ENCODE results near the gene ADCY1.
"Not testable (repeated sequence)": the region's sequence is repeated elsewhere in the genome, so short reads cannot be mapped to it uniquely, and the experiment has no call there.

The ADCY1 gene

DNA sequence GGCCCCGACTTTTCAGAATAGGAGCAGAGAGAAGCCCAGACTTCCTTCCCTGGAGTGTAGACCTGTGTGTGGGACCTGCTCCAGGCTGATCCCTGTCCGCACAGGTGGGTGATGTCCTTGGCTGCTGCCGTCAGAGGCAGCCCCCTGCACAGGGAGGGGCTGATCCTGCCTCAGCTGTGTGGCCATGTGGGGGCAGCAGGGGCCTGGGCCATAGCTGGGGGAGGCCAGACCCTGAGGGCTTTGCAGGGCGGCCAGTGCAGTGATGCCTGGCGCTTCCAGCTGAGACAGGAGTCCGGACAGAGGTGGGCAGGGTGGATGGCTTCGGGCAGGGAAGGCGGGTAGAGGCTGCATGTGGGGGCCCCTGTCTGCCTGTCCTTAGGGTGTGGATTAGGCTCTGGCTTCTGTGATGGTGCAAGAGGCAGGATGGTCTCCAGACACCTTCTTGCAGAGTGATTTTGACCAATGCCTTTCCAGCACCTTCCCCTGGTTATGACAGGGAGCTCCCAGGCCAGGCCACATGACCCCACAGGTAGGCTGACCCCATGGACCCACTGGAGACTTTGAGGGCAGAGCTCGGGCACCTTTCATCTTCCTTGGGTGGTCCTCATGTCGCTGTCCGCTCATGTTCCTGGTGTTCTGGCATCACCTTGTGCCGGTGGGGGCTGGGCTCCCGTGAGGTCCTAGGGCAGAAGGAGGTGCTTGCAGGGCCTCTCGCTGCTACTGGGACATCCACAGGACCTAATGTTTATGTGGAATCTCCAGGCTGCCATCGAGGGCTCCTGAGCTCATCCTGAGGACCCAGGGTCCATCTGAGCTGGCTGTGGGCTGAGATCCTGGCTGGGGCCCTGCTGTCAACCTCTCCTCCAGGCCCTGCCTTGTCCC, 141.5 kb downstream of the ADCY1 start:
- no peak for DNase-seq

DNA sequence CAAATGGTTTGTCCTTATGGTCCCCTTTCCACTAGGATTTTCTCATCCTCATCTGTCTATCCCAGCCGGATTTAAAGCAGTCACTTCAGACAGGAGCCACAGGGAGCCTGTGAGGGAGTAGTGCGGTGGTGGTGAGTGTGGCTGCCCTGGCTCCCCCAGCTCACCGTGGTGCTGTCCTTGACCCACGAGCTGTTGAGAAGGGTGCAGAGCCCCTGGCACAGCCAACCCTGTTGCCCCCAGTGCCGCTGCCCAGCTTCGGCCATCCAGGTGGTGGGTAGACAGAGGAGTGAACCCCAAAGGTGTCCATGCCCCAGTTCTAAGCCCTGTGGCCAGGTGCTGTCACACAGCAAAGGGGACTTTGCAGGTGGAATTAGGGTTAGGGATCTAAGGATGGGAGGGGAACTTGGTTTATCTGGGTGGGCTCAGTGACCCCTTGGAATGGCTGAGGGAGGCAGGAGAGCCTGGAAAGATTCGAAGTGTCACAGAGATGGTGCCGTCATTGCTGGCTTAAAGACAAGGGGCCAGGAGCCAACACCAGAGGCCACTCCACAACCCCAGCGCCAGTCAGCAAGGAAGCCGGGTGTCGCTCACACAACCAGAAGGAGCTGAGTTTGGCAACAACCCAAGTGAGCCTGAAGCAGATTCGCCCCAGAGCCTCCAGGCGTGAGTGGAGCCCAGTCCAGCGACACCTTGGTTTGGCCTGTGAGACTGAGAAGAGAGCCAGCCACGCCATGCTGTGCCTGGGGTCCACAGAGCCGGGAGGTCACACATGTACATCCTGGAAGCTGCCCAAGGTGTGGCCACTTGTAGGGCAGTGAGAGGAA, 142.4 kb downstream of the ADCY1 start:
- DNase-seq, result no peak

DNA sequence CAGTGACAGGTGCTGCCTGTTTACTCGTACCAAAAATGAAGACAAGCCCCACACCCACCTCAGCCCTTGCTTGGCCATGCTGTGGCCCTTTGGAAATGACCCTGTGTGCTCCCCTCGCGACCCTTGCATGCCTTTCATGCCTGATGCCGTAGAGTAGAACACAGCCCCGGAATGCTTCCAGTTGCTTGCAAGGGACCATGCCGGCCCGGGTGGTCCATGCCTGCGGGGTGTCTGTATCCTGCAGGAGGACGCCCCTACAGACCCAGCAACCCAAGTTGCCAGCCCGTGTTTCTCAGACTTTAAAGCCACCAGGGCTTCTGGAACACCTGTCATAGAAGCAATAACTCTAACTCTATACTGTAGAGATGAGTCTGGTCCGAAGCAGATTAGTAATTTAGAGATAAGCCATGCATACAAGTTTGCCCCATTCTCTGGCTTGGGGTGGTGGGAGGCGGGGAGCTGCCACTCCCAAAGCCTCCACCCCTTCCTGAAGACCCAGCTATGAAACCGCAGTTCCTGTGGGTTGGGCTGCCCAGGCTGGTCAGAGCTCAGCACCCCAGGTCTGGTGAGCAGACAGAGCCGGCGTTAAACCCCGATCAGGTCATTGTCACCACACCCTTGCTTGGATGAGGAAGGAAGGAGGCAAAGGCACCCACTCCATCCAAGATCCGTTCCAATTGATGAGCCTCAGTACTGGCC, 143.5 kb downstream of the ADCY1 start:
- DNase-seq, result no peak

DNA sequence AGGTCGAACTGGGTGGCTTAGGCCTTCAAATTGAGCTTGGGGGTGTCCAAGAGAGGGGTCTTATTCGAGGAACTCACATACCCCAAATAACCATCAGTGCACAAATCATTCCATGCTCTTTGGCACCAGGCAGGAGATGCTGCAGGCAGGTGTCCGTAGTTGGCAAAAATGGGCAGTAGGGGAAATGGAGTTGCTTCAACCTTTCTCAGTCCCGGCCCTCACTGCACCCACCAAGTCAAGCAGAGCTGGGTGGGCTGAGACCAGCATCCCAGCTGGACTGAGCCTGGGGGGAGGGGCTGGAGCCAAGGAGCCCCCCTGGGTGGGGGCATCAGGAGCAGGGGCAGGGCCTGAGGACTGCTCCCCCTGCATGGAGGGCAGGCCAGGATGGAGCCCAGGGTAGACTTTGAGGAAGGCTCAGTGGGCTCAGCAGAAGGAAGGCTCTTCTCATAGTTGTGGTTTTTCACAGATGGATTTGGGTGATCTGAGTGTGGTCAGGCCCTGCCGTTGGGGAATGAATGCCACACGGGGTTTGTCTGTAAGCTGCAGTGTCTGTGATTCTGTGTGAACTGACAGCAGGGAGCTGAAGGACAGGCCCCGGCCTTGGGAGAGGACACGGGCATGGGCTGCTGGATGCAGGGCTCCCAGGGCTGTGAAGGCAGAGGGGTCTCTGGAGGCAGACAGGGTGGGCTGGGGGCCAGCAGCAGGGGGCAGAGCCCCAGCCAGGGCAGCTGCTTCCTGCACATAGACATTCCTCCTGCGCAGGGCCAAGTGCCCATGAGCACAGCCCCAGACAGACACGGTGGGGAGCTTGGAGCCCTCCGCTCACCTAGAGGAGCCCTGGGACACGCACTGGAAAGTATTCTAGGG, 144.5 kb downstream of the ADCY1 start:
- DNase-seq, result no peak

DNA sequence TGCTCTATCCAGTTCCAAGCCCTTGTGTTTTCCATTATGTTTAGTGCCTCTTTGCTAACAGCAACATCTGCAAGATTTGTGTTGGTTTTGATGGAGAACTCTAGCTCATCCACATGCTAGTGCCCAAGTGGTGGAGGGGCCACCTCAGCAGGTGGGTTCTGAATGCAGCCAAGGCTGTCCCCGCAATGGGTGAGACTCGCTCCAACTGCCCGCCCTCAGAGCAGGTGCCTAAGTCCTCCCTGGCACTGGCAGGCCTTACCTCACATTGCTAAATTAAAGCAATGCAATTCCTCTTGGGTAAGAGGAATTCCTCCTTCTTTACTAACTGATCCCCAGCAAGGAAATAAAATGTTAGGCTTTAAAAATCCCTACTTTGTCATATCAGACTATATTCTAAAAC, 146.8 kb downstream of the ADCY1 start:
- DNase-seq, result no peak

DNA sequence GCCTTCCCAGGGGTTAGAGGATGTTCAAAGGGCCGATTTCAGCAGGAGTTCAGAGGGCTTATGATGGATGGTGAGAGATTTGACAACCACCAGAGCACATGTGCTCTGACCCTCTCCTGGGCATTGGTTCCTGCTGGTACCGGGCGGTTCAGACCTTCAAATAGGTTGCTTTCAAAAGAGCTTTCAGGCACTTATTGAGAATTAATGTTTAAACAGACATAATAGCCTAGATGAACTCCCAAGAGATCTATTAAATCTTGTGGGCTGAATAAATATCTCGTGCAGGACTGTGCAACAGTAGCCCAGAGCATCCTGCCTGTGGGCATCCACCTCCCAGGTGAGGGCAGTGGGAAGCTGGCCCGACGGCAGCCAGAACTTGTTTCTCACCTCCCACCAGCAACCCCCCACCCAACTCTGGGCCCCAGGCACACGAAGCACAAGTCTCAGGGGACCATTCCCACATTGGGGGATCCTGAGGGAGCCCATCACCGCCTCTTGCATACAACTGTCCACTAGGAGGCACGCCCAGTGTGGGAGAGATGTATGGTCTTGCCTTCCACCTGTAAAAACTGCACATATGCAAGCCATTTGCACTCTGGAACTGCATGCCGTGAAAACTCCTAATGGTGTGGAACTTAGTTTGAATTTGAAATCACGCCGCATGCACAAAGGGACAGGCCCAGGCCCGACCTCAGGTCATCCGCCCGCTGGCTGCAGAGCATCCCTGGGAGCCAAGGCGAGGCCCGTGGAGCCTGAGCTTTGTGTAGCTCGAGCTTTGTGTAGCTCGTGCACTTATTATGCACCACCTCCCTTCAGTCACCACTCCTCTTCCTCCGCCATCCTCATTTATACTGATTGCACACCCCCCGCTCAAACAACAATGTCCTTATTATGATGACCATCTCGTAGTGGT, 147.8 kb downstream of the ADCY1 start:
- no peak for DNase-seq

DNA sequence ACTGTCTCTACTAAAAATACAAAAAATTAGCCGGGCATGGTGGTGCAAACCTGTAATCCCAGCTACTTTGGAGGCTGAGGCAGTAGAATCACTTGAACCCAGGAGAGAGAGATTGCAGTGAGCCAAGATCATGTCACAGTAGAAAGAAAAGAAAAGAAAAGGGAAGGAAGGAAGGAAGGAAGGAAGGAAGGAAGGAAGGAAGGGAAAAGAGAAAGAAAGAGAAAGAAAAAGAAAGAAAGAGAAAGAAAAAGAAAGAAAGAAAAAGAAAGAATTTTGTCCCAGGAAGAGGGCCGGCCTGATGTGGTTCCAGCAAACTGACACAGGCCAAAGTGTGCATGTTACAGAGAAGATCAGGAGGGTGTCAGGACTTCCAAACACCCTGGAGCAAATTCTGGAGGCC, 151.1 kb downstream of the ADCY1 start:
- DNase-seq, result not testable (repeated sequence)

DNA sequence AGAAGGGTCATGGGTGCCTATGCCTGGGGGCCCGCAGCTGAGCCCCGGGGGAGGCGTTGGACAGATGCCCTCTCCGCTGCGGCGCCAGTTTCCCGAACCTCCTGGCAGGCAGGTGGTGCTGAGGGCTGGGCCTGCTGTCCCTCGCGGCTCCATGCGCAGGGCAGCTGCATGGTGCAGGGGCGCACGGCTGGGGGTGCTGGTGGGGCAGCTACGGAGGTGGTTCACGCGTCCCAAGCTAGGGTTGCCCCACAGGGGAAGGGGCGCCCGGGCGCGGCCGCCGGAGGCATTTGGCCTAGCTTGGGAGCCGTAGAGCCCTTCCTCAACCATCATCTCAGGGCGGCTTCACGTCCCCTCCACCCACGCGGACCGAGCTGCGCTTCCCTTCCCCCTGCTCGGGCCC, 152.7 kb downstream of the ADCY1 start:
- no peak for DNase-seq

DNA sequence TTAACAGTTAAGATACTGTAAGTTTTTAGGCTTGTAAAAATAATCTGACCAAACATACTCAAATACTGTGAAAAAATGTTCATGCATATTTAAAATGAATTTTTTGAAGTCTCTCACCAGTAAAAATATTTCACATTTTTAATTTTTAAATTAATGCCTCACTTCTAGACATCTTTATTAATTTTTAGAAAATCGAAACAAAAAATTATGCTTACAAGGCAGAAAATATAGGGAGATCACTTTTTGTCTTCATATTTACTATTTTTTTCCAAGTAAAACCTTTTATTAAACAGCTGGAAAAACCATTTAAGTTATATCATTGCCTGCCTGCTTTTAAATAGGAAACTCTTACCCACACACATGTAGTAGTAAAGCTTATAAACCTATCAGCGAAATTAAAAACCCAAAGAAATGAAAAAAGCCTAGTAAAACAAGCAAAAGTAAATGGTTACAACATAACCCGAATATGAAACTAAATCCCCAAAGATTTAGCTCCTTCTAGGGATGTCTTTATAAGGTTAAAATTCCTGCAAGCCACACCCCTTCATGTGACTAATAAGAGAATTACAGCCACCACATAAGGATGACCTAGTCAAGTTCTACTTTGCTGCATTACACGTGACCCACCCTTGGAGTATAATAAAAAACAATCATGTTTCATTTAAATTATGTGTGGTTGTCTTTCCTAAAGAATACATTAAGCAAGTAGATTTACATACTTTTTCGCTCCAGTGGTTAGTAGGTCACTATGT, 157.7 kb downstream of the ADCY1 start:
- not testable (repeated sequence) for DNase-seq

DNA sequence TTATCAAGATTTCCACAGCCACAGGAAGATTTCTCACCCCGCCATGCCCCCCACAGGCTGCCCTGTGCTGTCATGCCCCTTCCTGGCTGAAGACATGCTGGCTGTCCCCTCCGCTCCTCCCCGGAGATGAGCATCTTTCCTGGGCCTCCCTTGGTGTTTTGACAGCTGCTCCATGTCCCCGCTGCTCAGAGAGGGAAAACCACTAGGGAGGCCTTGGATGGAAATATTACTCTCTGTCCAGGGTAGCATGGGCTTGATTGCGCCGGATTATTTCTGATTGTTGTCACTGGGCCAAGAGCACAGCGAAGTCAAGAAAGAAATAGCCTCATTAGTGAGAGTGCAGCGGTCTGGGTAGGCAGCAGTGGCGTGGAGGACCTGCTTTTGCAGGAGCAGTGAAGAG, 164.8 kb downstream of the ADCY1 start:
- DNase-seq, result not testable (repeated sequence)

DNA sequence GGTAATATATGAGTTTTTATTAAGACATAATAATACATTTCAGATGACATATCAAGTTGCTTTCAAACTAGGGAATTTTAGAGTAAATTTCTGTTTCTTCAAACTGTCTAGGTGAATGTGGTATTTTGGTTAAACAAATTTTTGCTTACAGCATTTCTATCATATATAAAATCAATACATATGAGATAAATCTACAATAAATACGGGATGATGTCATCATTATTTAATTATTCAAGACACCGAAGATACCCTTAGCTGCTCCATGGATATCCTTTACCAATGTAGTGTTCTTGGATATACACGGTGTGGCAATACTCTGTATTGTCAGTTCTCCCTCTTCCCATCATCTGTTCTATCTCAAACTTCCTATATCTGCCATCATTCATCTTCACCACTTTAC, 166.4 kb downstream of the ADCY1 start:
- DNase-seq, result not testable (repeated sequence)

DNA sequence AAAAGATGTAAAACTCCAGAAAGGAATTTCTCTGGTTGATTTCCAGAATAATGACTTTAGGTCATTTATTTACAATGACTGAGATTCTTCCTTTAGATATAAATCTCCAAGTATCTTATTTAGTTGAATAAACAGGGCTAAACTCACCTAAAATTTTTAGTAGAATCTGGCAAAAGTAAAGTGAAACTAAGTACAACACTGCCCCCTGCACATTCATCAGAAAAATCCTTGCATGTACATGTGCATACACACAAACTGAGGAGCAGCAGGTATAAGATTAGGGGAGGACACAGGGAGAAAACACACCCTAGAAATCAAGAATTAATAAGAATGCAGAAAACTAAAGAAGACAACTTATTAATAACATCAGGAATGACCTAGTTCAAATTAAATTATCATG, 174.8 kb downstream of the ADCY1 start:
- DNase-seq, result not testable (repeated sequence)

DNA sequence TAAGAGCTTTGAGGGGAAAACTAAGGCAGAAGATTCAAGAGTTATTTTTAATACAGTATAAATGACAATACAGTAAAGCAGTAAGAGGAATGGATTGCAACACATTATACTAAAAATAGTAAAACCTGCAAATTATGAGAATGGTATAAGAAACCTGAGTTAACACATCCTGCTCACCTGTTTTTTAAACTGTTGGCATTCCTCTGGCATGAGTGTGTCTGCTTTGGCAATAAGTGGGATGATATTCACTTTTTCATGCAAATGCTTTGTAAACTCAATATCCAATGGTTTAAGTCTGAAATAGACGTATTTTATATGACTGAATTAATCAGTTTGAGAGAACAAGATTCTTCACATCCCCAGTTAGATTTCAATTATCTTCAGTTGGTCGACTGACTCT, 177.2 kb downstream of the ADCY1 start:
- DNase-seq, result not testable (repeated sequence)

DNA sequence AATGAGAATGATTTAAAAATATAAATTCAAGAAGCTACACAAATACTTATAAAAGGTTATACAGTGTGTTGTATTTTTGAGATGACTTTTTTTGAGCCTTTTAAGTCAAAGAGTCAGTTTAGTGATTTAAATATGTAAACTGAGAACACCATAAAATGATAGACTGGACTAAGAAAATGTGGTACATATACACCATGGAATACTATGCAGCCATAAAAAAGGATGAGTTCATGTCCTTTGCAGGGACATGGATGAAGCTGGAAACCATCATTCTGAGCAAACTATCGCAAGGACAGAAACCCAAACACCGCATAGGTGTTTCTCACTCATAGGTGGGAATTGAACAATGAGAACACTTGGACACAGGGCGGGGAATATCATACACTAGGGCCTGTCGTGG, 182.2 kb downstream of the ADCY1 start:
- DNase-seq, result not testable (repeated sequence)

DNA sequence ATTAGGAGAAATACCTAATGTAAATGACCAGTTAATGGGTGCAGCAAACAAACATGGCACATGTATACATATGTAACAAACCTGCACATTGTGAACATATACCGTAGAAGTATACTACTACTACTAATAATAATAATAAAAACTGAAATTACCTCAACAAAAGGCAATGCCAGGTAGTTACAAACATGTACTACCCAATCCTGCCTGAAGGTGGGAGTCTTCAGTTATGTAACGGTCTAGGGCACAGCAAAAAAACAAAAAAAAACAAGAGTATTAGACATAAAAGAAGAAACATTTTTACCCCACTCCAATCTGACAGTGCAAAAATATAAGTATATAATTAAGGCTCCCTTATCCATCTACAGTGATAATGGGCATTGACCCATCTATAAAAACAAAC, 182.6 kb downstream of the ADCY1 start:
- not testable (repeated sequence) for DNase-seq

DNA sequence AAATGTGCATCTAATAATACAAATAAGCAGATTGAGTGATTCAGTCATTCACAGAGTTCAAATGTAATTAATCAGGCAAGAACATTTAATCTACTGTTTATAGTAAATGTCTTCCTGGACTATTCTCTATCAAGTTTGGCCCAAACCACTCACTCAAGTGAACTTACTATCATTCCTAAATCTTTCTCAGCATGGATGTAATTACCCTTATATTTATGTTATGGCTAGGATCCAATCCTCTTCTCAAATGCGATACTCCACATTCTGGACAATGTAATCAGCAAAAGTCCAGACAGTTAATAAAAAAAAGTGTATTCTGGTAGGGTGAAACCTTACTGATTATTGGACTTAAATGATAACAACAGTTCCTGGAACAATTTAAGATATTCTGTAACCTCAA, 185.3 kb downstream of the ADCY1 start:
- DNase-seq, result not testable (repeated sequence)

DNA sequence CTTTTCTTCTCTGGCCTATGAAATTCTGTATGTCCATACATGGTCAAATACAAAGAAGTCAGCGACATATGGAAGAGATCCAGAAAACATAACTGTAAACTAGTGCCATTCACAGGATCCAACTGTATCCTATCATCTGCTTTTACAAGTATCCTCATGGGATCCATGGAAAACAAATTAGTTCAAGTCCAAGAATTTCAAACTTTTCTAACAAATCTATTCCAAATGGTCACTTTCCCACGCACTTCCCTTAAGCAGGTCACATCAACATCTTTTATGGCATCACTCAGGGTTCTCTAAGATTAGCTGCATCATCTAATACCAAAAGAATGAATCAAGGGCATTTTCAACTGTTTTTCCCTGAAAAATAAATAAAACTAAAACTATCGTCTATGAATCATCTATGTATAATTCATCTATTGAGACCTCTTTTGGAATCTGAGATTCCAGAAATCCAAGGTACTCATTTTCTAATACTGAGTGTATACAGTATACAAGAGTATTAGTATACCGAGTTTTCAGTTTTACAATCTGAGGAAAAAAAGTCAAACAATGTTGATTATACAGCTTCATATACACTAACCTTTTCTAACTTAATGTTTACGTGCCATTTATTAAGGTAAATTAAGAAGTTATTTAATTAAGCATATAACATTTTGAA, 187.5 kb downstream of the ADCY1 start:
- DNase-seq, result not testable (repeated sequence)

DNA sequence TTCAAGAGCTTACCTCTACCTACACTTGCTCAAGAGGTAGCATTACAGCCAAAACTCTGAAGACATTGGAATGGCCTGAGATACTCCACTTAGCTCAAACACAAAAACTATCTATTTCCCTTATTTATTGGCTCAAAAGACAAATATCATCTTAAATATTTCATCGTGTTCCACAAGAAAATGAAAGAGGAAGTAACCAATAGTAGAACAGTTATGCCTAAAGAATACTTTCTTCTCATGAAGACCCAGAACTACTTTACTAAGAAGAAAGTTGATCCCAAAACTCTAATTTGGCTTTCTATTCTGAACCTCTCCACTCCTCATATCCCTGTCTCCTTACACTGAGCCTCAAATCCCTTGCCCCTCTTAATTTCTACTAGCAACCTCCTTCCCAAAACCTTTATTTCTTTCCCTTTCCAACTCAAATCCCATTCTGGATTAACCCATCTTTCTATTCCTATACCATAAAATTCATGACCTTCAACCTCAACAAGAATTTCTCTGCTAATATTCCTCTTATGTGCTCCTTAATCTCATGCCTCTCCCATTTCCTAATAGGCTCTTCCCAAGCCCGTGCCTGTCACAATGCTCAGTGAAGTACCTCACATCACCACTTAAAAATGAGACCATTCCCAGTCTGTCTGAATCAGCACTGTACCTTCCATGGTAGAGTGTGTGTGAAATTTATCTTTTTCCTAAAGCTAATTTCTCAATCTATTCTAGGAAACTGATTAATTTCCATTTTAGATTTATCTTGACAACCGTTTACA, 188.2 kb downstream of the ADCY1 start:
- DNase-seq, result not testable (repeated sequence)
